ENCODE measurements around the gene OSBP2.

The OSBP2 gene

DNA sequence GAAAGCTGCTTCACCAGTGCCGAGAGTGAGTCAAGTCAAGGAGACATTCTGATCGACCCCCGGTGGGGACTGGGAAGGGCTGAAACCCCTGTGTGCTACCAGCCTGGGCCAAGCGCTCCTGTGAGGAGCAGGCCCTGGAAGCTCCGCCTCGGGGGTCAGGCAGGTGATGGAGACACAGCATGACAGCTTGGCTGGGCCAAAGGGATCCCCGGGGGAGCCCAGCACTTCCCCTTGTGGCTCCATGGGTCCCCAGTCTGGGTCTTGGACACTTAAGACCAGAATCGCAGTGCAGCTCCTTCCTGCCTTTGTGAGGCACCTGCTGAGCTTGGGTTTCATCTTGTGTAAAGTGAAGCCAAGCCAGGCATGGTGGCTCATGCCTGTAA lies 184.7 kb downstream of the OSBP2 start:
- Histone ChIP-seq H3K4me1 (ENCODE audit: insufficient read depth, low read length) (no peaks in the 10 kb centered on the region), H3K36me3 (ENCODE audit: insufficient read depth, low read length) (no peaks in the 10 kb centered on the region), H3K27ac (ENCODE audit: low read depth, low read length) (no peak overlapping the region), H3K9ac (ENCODE audit: low read length) (no peak overlapping the region), H3K9me3 (ENCODE audit: low read length) (no peaks in the 10 kb centered on the region), H3K4me3 (ENCODE audit: low read depth in 1 of 2, low read length in 2 of 2) (no peak overlapping the region), H3K27me3 (ENCODE audit: control insufficient read depth in 1 of 2, insufficient read depth in 2 of 2, low read length in 2 of 2) (no peaks in the 10 kb centered on the region)

DNA sequence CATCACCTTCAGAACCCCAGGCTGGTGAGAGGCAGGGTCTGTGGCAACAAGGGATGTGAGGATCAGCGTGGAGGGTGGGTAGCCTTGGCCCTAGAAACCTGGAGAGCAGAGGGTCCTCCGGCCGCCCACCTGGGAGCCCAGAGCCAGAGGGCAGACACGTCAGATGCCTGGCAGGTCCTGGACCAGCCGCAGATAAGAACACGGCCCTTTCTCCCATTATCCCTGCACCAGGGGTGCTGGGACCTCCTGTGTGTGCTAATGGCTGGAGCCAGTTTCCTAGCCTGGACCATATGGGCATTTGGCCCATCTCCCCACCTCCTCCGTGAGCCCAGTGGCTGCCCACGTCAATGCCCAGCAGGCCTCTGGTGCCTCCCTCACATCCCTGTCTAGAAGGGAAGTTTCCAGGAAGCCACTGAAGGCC lies 185.5 kb downstream of the OSBP2 start:
- Histone ChIP-seq H3K4me3 (ENCODE audit: low read depth in 1 of 2, low read length in 2 of 2) (no peak overlapping the region), H3K36me3 (ENCODE audit: insufficient read depth, low read length) (no peaks in the 10 kb centered on the region), H3K27ac (ENCODE audit: low read depth, low read length) (no peak overlapping the region), H3K9ac (ENCODE audit: low read length) (no peak overlapping the region), H3K27me3 (ENCODE audit: control insufficient read depth in 1 of 2, insufficient read depth in 2 of 2, low read length in 2 of 2) (no peaks in the 10 kb centered on the region), H3K9me3 (ENCODE audit: low read length) (no peaks in the 10 kb centered on the region), H3K4me1 (ENCODE audit: insufficient read depth, low read length) (no peaks in the 10 kb centered on the region)

DNA sequence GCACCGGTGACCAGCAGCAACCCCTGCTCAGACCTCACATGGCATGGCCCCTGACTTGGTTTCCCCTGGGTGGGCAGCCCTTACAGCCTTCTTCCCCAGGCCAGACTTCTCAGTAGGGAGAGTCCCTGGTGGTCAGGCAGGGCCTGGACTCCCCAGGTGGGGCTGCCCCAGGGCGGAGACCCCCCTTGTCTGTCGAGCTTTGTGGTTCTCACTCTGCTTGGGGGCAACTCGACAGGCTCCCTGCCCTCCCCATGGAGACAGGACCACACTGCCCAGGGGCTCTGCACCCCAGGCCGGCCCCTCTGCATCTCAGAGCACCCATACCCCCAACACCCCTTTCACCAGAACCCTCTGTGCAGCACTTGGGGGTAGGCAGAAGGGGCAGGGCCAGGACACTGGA lies 186.2 kb downstream of the OSBP2 start:
- no peaks in the 10 kb centered on the region for H3K9me3 ChIP-seq (ENCODE audit: low read length)
- H3K9ac ChIP-seq (ENCODE audit: low read length) = no peak overlapping the region
- H3K27ac ChIP-seq (ENCODE audit: low read depth, low read length) = no peak overlapping the region
- H3K4me3 ChIP-seq (ENCODE audit: low read depth in 1 of 2, low read length in 2 of 2) = no peak overlapping the region
- no peaks in the 10 kb centered on the region for H3K27me3 ChIP-seq (ENCODE audit: control insufficient read depth in 1 of 2, insufficient read depth in 2 of 2, low read length in 2 of 2)
- H3K36me3 ChIP-seq (ENCODE audit: insufficient read depth, low read length) = no peaks in the 10 kb centered on the region
- H3K4me1 ChIP-seq (ENCODE audit: insufficient read depth, low read length) = no peaks in the 10 kb centered on the region

DNA sequence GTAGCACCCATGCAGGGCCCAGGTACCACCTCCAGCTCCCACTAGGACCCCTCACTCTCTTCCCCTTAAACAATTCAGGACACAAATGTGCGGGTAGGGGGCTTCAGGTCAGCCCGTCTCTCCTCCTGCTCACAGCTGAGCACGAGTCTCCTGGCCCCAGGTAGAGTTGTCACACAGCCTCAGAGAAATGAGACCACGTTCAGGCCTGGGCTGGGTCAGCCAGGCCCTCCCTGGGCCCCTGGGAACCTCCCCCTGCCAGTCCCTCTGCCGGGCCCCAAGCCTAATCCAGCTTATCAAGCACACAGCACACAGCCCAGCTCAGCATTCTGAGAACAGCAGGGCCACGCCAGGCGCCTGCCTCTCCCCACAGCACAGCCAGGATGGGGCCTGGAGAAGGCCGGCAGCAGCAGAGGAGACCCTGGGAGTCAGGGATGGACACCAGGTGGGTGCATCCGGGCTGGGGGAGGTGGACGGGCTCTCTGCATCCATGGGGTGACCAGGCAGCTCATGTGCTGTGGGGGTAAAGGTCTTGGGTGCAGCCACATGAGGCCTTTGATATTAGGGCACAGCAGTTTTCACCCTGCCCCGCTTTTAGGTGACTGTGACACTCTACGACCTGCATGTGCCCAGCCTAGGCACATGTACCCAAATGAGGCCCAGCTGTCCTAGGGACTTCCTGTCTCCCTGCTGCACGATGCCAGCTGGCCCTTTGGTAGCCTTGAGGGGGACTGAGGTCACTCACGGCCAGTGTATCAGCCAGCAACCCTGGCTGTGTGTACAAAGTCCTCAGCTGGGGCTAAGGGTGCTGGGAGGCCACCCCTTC lies 186.9 kb downstream of the OSBP2 start:
- no peak overlapping the region for H3K27ac ChIP-seq (ENCODE audit: low read depth, low read length)
- no peak overlapping the region for H3K9ac ChIP-seq (ENCODE audit: low read length)
- H3K4me3 ChIP-seq (ENCODE audit: low read depth in 1 of 2, low read length in 2 of 2) = no peak overlapping the region
- H3K27me3 ChIP-seq (ENCODE audit: control insufficient read depth in 1 of 2, insufficient read depth in 2 of 2, low read length in 2 of 2) = no peaks in the 10 kb centered on the region
- H3K4me1 ChIP-seq (ENCODE audit: insufficient read depth, low read length) = no peaks in the 10 kb centered on the region
- no peaks in the 10 kb centered on the region for H3K9me3 ChIP-seq (ENCODE audit: low read length)
- H3K36me3 ChIP-seq (ENCODE audit: insufficient read depth, low read length) = no peaks in the 10 kb centered on the region

DNA sequence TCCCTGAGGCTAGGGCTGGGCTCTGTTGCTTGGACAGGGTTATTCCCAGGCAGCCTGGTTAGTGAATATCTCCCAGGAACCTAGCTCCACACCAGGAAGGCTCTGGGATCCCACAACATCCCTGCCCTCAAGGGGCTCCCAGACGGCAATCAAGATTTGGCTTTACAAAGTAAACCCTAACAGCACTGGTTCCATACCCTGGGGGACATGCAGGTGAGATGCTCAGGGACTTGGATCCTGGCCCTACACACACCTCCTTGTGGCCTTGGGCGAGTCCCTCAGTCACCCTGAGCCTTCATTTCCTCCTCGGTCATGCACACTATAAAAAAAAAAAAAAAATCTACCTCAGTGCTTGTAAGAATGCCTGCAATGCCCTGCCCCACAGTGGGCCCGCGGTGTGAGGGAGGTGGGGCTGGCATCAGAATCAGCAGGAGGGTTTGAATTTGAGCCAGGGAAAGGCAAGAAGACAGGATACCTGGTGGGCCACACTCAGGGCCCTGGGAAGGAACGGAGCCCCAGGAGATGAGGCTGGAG lies 187.6 kb downstream of the OSBP2 start:
- H3K4me1 ChIP-seq (ENCODE audit: insufficient read depth, low read length) = no peaks in the 10 kb centered on the region
- H3K27me3 ChIP-seq (ENCODE audit: control insufficient read depth in 1 of 2, insufficient read depth in 2 of 2, low read length in 2 of 2) = no peaks in the 10 kb centered on the region
- no peak overlapping the region for H3K27ac ChIP-seq (ENCODE audit: low read depth, low read length)
- no peaks in the 10 kb centered on the region for H3K9me3 ChIP-seq (ENCODE audit: low read length)
- H3K4me3 ChIP-seq (ENCODE audit: low read depth in 1 of 2, low read length in 2 of 2) = no peak overlapping the region
- no peaks in the 10 kb centered on the region for H3K36me3 ChIP-seq (ENCODE audit: insufficient read depth, low read length)
- no peak overlapping the region for H3K9ac ChIP-seq (ENCODE audit: low read length)

DNA sequence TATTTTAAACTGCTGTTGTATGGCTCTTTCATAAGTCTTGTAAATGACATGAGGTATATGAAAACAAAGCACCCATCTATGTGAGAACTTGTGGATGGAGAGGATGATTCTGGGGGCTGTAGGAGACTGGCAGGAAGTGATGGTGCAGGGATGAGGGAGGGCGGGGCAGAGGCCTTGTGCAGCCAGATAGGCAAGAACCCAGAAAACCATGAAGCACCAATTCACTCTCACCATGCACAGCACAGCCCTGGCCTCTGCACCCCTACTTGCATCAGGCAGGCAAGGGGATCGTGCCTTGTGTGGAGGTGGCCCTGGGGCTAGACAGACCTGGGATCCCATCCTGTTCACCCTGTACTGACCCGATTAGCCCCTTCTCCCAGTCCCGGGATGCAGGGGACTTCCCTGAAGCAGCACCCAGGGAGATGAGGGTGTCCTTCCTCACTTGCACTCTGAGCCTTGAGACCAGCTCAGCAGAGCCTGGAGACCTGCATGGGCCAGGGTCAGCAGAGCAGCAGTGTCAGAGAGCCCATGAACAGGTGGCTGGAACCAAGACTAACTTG lies 188.4 kb downstream of the OSBP2 start:
- Histone ChIP-seq H3K9ac (ENCODE audit: low read length) (no peak overlapping the region), H3K27ac (ENCODE audit: low read depth, low read length) (no peak overlapping the region), H3K9me3 (ENCODE audit: low read length) (no peaks in the 10 kb centered on the region), H3K4me1 (ENCODE audit: insufficient read depth, low read length) (no peaks in the 10 kb centered on the region), H3K4me3 (ENCODE audit: low read depth in 1 of 2, low read length in 2 of 2) (no peak overlapping the region), H3K27me3 (ENCODE audit: control insufficient read depth in 1 of 2, insufficient read depth in 2 of 2, low read length in 2 of 2) (no peaks in the 10 kb centered on the region), H3K36me3 (ENCODE audit: insufficient read depth, low read length) (no peaks in the 10 kb centered on the region)

DNA sequence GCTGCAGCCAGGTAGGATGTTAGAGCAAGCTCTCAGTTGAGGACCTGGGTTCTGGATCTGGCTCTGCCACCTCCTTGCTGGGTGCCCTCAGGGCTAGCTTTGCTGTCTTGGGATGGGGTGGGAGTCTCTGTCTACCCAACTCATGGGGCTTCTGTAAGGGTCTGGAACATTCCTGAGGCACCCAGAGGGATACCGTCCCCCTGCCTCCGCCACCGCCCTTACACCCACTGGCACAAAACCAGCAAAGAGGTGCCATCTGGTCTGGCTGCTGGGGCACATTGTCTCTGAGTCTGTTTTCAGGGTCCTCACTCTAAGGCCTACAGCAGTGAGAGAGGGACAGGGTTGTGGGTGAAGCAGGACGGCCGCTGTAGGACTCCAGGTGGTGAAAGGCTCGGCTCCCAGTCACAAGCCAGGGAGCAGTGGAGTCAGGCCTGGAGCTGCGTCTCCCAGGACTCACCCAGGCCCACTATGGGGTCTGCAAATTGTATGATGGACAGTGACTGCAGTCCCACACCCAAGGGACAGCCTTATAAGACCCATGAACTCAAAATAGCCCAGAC lies 189.0 kb downstream of the OSBP2 start:
- no peak overlapping the region for H3K4me3 ChIP-seq (ENCODE audit: low read depth in 1 of 2, low read length in 2 of 2)
- H3K4me1 ChIP-seq (ENCODE audit: insufficient read depth, low read length) = no peaks in the 10 kb centered on the region
- no peak overlapping the region for H3K27ac ChIP-seq (ENCODE audit: low read depth, low read length)
- no peaks in the 10 kb centered on the region for H3K36me3 ChIP-seq (ENCODE audit: insufficient read depth, low read length)
- H3K27me3 ChIP-seq (ENCODE audit: control insufficient read depth in 1 of 2, insufficient read depth in 2 of 2, low read length in 2 of 2) = no peaks in the 10 kb centered on the region
- H3K9ac ChIP-seq (ENCODE audit: low read length) = no peak overlapping the region
- H3K9me3 ChIP-seq (ENCODE audit: low read length) = no peaks in the 10 kb centered on the region

DNA sequence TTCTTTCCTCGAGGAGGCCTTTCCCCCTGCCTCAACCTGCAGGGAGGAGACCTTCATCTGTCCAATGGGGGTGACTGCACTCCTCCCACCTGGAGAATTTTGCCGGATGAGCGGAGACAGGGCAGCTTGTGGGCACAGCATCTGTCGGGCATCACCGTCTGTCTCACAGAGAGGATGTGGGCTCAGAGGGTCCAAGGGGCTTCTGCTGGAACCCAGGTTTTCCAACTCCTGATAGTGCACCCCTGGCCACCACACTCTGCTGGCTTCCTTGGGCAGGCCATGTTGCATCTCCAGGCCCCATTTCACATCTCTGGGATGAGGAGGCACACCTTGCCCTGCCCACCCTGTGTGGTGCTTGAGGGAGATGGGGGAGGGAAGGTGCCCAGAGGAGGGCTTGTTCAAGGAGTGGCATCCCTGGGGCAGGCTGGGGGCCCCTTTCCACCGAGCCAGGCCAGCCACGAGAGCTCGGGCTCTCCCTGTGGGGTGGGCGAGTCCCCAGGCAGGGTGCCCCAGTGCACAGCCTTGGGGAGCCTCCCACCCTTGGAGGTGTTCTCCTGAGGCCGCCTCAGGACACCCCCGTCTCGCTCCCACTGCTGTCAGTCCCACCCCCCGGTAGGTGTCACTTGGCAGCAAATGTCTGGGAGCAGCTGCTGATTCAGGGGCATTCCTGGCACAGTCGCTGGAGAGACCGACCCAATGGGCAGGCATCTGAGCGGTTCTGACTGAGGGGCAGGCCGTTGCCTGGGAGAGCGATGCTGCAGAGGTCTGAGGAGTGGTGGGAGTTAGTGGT lies 189.7 kb downstream of the OSBP2 start:
- H3K4me1 ChIP-seq (ENCODE audit: insufficient read depth, low read length) = no peaks in the 10 kb centered on the region
- H3K9ac ChIP-seq (ENCODE audit: low read length) = no peak overlapping the region
- no peaks in the 10 kb centered on the region for H3K9me3 ChIP-seq (ENCODE audit: low read length)
- no peaks in the 10 kb centered on the region for H3K27me3 ChIP-seq (ENCODE audit: control insufficient read depth in 1 of 2, insufficient read depth in 2 of 2, low read length in 2 of 2)
- H3K4me3 ChIP-seq (ENCODE audit: low read depth in 1 of 2, low read length in 2 of 2) = no peak overlapping the region
- H3K27ac ChIP-seq (ENCODE audit: low read depth, low read length) = no peak overlapping the region
- H3K36me3 ChIP-seq (ENCODE audit: insufficient read depth, low read length) = no peaks in the 10 kb centered on the region

DNA sequence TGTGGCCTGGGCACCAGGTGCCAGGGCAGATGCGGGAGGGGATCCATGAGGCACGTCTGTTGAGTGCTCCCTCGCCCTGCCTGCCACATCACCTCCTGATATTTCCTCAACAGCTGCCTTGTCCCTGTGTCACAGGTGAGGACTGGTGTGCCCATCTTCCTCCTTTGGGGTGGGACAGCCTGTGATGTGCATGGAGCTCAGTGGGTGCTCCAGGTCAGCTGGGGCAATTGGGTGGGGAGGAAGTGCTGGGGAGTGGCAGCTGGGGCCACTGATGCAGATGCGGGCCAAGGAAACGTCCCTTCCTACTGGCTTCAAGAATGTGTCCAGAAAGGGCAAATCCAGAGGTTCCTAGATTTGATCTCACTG lies 190.3 kb downstream of the OSBP2 start:
- no peaks in the 10 kb centered on the region for H3K4me1 ChIP-seq (ENCODE audit: insufficient read depth, low read length)
- no peaks in the 10 kb centered on the region for H3K9me3 ChIP-seq (ENCODE audit: low read length)
- no peak overlapping the region for H3K27ac ChIP-seq (ENCODE audit: low read depth, low read length)
- no peak overlapping the region for H3K9ac ChIP-seq (ENCODE audit: low read length)
- H3K4me3 ChIP-seq (ENCODE audit: low read depth in 1 of 2, low read length in 2 of 2) = no peak overlapping the region
- no peaks in the 10 kb centered on the region for H3K27me3 ChIP-seq (ENCODE audit: control insufficient read depth in 1 of 2, insufficient read depth in 2 of 2, low read length in 2 of 2)
- no peaks in the 10 kb centered on the region for H3K36me3 ChIP-seq (ENCODE audit: insufficient read depth, low read length)

DNA sequence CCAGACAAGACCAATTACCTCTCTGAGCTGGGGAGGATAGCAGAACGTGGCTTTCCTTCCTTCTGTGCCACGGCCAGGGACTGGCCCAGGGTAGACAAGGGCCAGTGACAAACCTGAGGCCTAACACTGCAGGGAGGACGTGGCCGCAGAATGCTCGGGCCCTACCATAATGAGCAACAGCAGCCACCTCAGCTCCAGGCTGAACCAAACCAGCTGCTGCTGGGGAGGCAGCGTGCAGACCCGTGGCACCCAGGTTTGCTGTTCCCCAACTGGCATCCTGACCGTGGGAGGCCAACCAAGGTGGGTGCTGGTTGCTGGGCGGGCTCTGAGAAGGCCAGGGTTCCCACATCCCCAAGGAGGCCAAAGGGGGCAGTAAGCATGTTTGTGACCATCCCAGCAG lies 190.9 kb downstream of the OSBP2 start:
- no peaks in the 10 kb centered on the region for H3K36me3 ChIP-seq (ENCODE audit: insufficient read depth, low read length)
- H3K27ac ChIP-seq (ENCODE audit: low read depth, low read length) = no peak overlapping the region
- no peaks in the 10 kb centered on the region for H3K27me3 ChIP-seq (ENCODE audit: control insufficient read depth in 1 of 2, insufficient read depth in 2 of 2, low read length in 2 of 2)
- no peaks in the 10 kb centered on the region for H3K9me3 ChIP-seq (ENCODE audit: low read length)
- H3K9ac ChIP-seq (ENCODE audit: low read length) = no peak overlapping the region
- no peak overlapping the region for H3K4me3 ChIP-seq (ENCODE audit: low read depth in 1 of 2, low read length in 2 of 2)
- no peaks in the 10 kb centered on the region for H3K4me1 ChIP-seq (ENCODE audit: insufficient read depth, low read length)

DNA sequence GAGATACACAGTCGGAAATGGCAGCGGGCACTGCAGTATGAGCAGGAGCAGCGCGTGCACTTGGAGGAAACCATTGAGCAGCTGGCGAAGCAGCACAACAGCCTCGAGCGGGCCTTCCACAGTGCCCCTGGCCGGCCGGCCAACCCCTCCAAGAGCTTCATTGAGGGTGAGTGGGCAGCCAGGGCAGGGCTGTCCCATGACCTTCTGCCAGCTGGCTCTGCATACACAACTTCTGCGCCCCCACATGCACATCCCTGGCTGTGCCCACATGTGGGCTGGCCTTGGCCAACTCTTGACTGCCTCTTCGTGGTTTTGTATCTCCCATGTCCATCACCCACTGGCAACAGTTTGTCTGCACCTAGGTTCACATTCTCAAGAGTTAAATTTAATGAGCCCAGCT lies 192.8 kb downstream of the OSBP2 start:
- Histone ChIP-seq H3K9me3 (ENCODE audit: low read length) (no peaks in the 10 kb centered on the region), H3K36me3 (ENCODE audit: insufficient read depth, low read length) (no peaks in the 10 kb centered on the region), H3K4me1 (ENCODE audit: insufficient read depth, low read length) (no peaks in the 10 kb centered on the region), H3K27ac (ENCODE audit: low read depth, low read length) (no peak overlapping the region), H3K4me3 (ENCODE audit: low read depth in 1 of 2, low read length in 2 of 2) (no peak overlapping the region), H3K9ac (ENCODE audit: low read length) (no peak overlapping the region), H3K27me3 (ENCODE audit: control insufficient read depth in 1 of 2, insufficient read depth in 2 of 2, low read length in 2 of 2) (no peaks in the 10 kb centered on the region)
